Stromal cell of bone marrow (primary cell): Measurements from ENCODE around the gene GRK6.
"Not testable (repeated sequence)": the region's sequence is repeated elsewhere in the genome, so short reads cannot be mapped to it uniquely, and the experiment has no call there.

ENCODE experiments used
- DNase-seq: peaks from one replicate; pipeline ENCODE4 v3.0.0-alpha.2; 2012; ENCODE audit warnings: low read depth

The GRK6 gene

GRCh38 chr5:177399997-177400868 lies 26.2 kb upstream of the GRK6 start, which contains the start of gene PFN3:
Gene PFN3 (minus strand): TSS chr5:177400661. CDS start chr5:177400576, 85 bp downstream.
- DNase-seq = no peak

- DNase-seq = no peak
Observed at GRCh38 chr5:177402271-177403043, 24.0 kb upstream of the GRK6 start.

GRCh38 chr5:177403102-177403791 lies 23.2 kb upstream of the GRK6 start:
- DNase-seq = no peak

GRCh38 chr5:177403792-177404640 lies 22.5 kb upstream of the GRK6 start:
- no peak for DNase-seq

GRCh38 chr5:177404641-177405179 lies 21.8 kb upstream of the GRK6 start:
- no peak for DNase-seq

GRCh38 chr5:177405312-177405711 lies 21.2 kb upstream of the GRK6 start:
- no peak for DNase-seq

- DNase-seq = no peak
Observed at GRCh38 chr5:177405805-177406204, 20.7 kb upstream of the GRK6 start.

GRCh38 chr5:177409043-177409801 lies 17.3 kb upstream of the GRK6 start, which contains the start of gene F12:
Gene F12 (minus strand): TSS chr5:177409564. CDS start chr5:177409527, 37 bp downstream.
- no peak for DNase-seq

- no peak for DNase-seq
Observed at GRCh38 chr5:177410575-177410974, 15.9 kb upstream of the GRK6 start.

GRCh38 chr5:177412603-177413233 lies 13.8 kb upstream of the GRK6 start:
- DNase-seq = no peak

GRCh38 chr5:177414481-177414880 lies 12.0 kb upstream of the GRK6 start:
- DNase-seq = no peak

- not testable (repeated sequence) for DNase-seq
Observed at GRCh38 chr5:177417081-177417480, 9.4 kb upstream of the GRK6 start.

- no peak for DNase-seq
Observed at GRCh38 chr5:177419046-177419445, 7.4 kb upstream of the GRK6 start.

- not testable (repeated sequence) for DNase-seq
Observed at GRCh38 chr5:177420472-177420871, 6.0 kb upstream of the GRK6 start.

- no peak for DNase-seq
Observed at GRCh38 chr5:177421062-177421798, 5.2 kb upstream of the GRK6 start.

GRCh38 chr5:177423671-177424070 lies 2.8 kb upstream of the GRK6 start:
- DNase-seq = no peak

- no peak for DNase-seq
Observed at GRCh38 chr5:177425196-177425800, 1.2 kb upstream of the GRK6 start.

- peak; percentile 100 for DNase-seq
Observed at GRCh38 chr5:177425801-177426565, 493 bp upstream of the GRK6 start.
